ENCODE measurements around the gene NFATC1.

DNA sequence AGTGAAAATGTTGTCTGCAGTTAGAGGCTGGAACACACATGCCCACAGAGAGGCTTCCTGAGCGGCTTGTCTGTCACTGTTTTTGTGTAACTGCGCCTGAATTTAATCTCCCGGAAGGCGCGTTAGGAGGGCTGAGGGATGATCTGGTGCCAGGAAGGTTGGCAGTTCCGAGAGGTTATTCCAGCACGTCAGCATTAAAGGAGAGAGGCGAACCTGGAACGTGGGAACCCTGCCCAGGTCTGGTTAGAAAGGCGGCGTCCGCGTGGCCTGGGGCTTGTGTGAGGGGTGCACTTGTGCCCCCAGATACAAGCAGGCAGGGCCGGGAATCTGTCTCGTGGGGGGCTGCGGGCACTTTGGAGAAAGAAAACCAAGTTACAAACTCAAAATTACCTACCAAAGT, 75.3 kb downstream of the NFATC1 start:
- TF ChIP-seq, protein P1, sequence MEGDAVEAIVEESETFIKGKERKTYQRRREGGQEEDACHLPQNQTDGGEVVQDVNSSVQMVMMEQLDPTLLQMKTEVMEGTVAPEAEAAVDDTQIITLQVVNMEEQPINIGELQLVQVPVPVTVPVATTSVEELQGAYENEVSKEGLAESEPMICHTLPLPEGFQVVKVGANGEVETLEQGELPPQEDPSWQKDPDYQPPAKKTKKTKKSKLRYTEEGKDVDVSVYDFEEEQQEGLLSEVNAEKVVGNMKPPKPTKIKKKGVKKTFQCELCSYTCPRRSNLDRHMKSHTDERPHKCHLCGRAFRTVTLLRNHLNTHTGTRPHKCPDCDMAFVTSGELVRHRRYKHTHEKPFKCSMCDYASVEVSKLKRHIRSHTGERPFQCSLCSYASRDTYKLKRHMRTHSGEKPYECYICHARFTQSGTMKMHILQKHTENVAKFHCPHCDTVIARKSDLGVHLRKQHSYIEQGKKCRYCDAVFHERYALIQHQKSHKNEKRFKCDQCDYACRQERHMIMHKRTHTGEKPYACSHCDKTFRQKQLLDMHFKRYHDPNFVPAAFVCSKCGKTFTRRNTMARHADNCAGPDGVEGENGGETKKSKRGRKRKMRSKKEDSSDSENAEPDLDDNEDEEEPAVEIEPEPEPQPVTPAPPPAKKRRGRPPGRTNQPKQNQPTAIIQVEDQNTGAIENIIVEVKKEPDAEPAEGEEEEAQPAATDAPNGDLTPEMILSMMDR (IDR thresholded peaks at IDR 0.05; ENCODE audit: low read depth, low read length): no peak
- no peak for TF ChIP-seq EZH2phosphoT487 (IDR thresholded peaks at IDR 0.05; ENCODE audit: low read depth)

Measured in OCI-LY3 (cell line).